C1 segment of cervical spinal cord (tissue), 14 donors: ENCODE data around the gene WWC2.

Source experiments
- DNase-seq, 14 donors: peaks; one replicate each; lab custom pipeline; 2025; lab: John Stamatoyannopoulos, UW

WWC2 gene

GRCh38 chr4:183255487-183255886, 156.4 kb downstream of the WWC2 start:
- no peak for DNase-seq

- peak in 1 of 14 donors; percentile 30 for DNase-seq
These were observed 157.3 kb downstream of the WWC2 start for GRCh38 chr4:183256343-183256742.

GRCh38 chr4:183256756-183257385, 157.8 kb downstream of the WWC2 start:
- DNase-seq = peak in 4 of 14 donors; percentile 7 to 39 (median 26)

- DNase-seq = no peak
These were observed 158.8 kb downstream of the WWC2 start for GRCh38 chr4:183257808-183258207.

GRCh38 chr4:183260491-183261151, 161.6 kb downstream of the WWC2 start:
- no peak for DNase-seq

GRCh38 chr4:183261953-183262775, 163.1 kb downstream of the WWC2 start:
- peak in 11 of 14 donors; percentile 4 to 72 (median 46) for DNase-seq

- no peak for DNase-seq
These were observed 163.7 kb downstream of the WWC2 start for GRCh38 chr4:183262776-183263100.

- DNase-seq = no peak
These were observed 164.8 kb downstream of the WWC2 start for GRCh38 chr4:183263787-183264386.

- no peak for DNase-seq
These were observed 165.6 kb downstream of the WWC2 start for GRCh38 chr4:183264614-183265013.

- no peak for DNase-seq
These were observed 167.3 kb downstream of the WWC2 start for GRCh38 chr4:183266371-183266770.

GRCh38 chr4:183268556-183268955, 169.5 kb downstream of the WWC2 start:
- no peak for DNase-seq

- no peak for DNase-seq
These were observed 173.3 kb downstream of the WWC2 start for GRCh38 chr4:183272384-183272783.

GRCh38 chr4:183276106-183276505, 177.0 kb downstream of the WWC2 start:
- DNase-seq = no peak

GRCh38 chr4:183284258-183284785, 185.3 kb downstream of the WWC2 start:
- DNase-seq = no peak

GRCh38 chr4:183284965-183285364, 185.9 kb downstream of the WWC2 start:
- DNase-seq = no peak

- DNase-seq = no peak
These were observed 186.8 kb downstream of the WWC2 start for GRCh38 chr4:183285886-183286285.

GRCh38 chr4:183286590-183287308, 187.7 kb downstream of the WWC2 start:
- DNase-seq = no peak

- DNase-seq = no peak
These were observed 188.2 kb downstream of the WWC2 start for GRCh38 chr4:183287309-183287659.

- no peak for DNase-seq
These were observed 188.6 kb downstream of the WWC2 start for GRCh38 chr4:183287677-183288076.

GRCh38 chr4:183288955-183289354, 189.9 kb downstream of the WWC2 start:
- no peak for DNase-seq

GRCh38 chr4:183289688-183290087, 190.6 kb downstream of the WWC2 start:
- DNase-seq = no peak
